Panc1 (cell line): ENCODE measurements around the gene ATP2A3. TPM values are rescaled to one million over a fixed set of nuclear protein-coding genes. Genes with fewer than 3 reads are reported as not detected.

Experiments
- ATAC-seq: fragments of 200-7000 bp; cut with Tn5 transposase; 2 replicates; pipeline ENCODE4 v1.9.1; 2020; ENCODE audit warnings: mild to moderate bottlenecking, moderate library complexity
- BruUV-seq: library from RNA; stranded (reverse); fragments of 400-500 nt; replicated peaks from 2 replicates; lab custom pipeline; 2021; lab: Mats Ljungman, UMichigan
- CTCF ChIA-PET: fragments of 300-600 bp; sonication (Branson Sonifier 250); formaldehyde crosslinking; loops from one replicate; lab custom pipeline; 2022; ENCODE audit warnings: antibody characterized with exemption; lab: Charles Lee
- POLR2A ChIA-PET: fragments of 300-600 bp; sonication (Branson Sonifier 250); formaldehyde crosslinking; loops from one replicate; lab custom pipeline; 2022; ENCODE audit warnings: antibody characterized with exemption; lab: Charles Lee
- DNase-seq: peaks from one replicate; pipeline ENCODE4 v3.0.0-alpha.2; 2010; ENCODE audit warnings: low read depth, low spot score
- H3K27ac ChIP-seq: 2 replicates; pipeline ENCODE4 v1.5.1; 2011; ENCODE audit warnings: mild to moderate bottlenecking, low read length, inconsistent platforms
- H3K27me3 ChIP-seq: fragments of 200-500 bp; sonication (Bioruptor generic); 2 replicates; pipeline ENCODE4 v1.6.0; 2014; ENCODE audit warnings: low read length, inconsistent platforms; ENCODE audit not compliant: control insufficient read depth, insufficient read depth
- H3K36me3 ChIP-seq: fragments of 200-500 bp; sonication (Bioruptor generic); 2 replicates; pipeline ENCODE4 v1.5.1; 2014; ENCODE audit warnings: inconsistent platforms, mild to moderate bottlenecking, low read length, moderate library complexity; ENCODE audit not compliant: control insufficient read depth, insufficient read depth
- H3K4me1 ChIP-seq: 2 replicates; pipeline ENCODE4 v1.5.1; 2011; ENCODE audit warnings: inconsistent platforms, mild to moderate bottlenecking, low read length, moderate library complexity; ENCODE audit not compliant: control insufficient read depth, insufficient read depth
- H3K4me3 ChIP-seq, 2 experiments: 2 replicates each; pipeline ENCODE4 v1.5.1; 2011 to 2012; ENCODE audit warnings: low read depth in 2 of 2, low read length in 2 of 2, mild to moderate bottlenecking in 2 of 2, inconsistent platforms in 1 of 2, moderate library complexity in 1 of 2
- H3K9me3 ChIP-seq: fragments of 200-500 bp; sonication (Bioruptor generic); 2 replicates; pipeline ENCODE4 v1.5.1; 2014; ENCODE audit warnings: low read depth, mild to moderate bottlenecking, inconsistent platforms, low read length, moderate library complexity; ENCODE audit not compliant: control insufficient read depth, insufficient read depth
- CTCF ChIP-seq: fragments of 450-650 bp; IDR thresholded peaks from 2 replicates; pipeline ENCODE4 v1.5.1; 2017; ENCODE audit warnings: mild to moderate bottlenecking
- POLR2AphosphoS5 ChIP-seq: IDR thresholded peaks from 2 replicates; pipeline ENCODE4 v1.6.1; 2012; ENCODE audit warnings: mild to moderate bottlenecking, low read depth, low read length, moderate library complexity
- REST ChIP-seq, 2 experiments: IDR thresholded peaks; 2 replicates each; pipeline ENCODE4 v1.6.1; 2011 to 2012; ENCODE audit warnings: low read depth in 2 of 2, control low read depth in 1 of 2, low read length in 1 of 2, mild to moderate bottlenecking in 1 of 2, moderate library complexity in 1 of 2; ENCODE audit not compliant: insufficient read depth in 1 of 2
- SIN3A ChIP-seq: IDR thresholded peaks from 2 replicates; pipeline ENCODE4 v1.6.1; 2012; ENCODE audit warnings: low read depth, mild to moderate bottlenecking, low read length, moderate library complexity, borderline replicate concordance; ENCODE audit not compliant: insufficient read depth
- TCF7L2 ChIP-seq: IDR thresholded peaks from 2 replicates; pipeline ENCODE4 v1.6.1; 2011; ENCODE audit warnings: mild to moderate bottlenecking, low read depth, low read length, inconsistent platforms
- in situ Hi-C: cut with HindIII; loops from 2 replicates; pipeline ENCODE4 v1.10.0; 2016; ENCODE audit warnings: low sequenced_read_pairs, low pct_unique_long_range_greater_than_20kb
- intact Hi-C: fragments of 100-400 bp; cut with micrococcal nuclease; formaldehyde crosslinking; loops from one replicate; pipeline ENCODE4 v1.10.0; 2022; ENCODE audit not compliant: unreplicated experiment
- total RNA-seq: library from RNA; stranded (reverse); gene quantifications from one replicate; pipeline ENCODE4 v1.2.1, GENCODE V29; 2021; ENCODE audit not compliant: unreplicated experiment

The ATP2A3 gene
- total RNA-seq, 1 experiment from 2014 or later, result 29.7 TPM

GRCh38 chr17:3952186-3952585 is 12.1 kb downstream of the ATP2A3 start:
- H3K36me3 ChIP-seq, result no peaks in the 10 kb centered on the region
- no peaks in the 10 kb centered on the region for H3K9me3 ChIP-seq
- in situ Hi-C loops (no loop called here), intact Hi-C loops (no loop called here)
- DNase-seq, result no peak
- H3K4me1 ChIP-seq, result no peaks in the 10 kb centered on the region
- no peak overlapping the region for H3K4me3 ChIP-seq
- ATAC-seq, result no peak
- no peak overlapping the region for H3K27ac ChIP-seq
- ChIA-PET CTCF (no interaction called here), POLR2A (no interaction called here)
- H3K27me3 ChIP-seq, result no peaks in the 10 kb centered on the region
- no peak for TF ChIP-seq TCF7L2
- TF ChIP-seq POLR2AphosphoS5, result no peak
- TF ChIP-seq REST (IDR thresholded peaks at IDR 0.05; ENCODE audit: insufficient read depth in 1 of 2, low read depth in 2 of 2, low read length in 1 of 2), result no peak
- BruUV-seq, result no TSS peak

- no peaks in the 10 kb centered on the region for H3K9me3 ChIP-seq
- intact Hi-C loops, result no loop called here
- no peak overlapping the region for H3K4me3 ChIP-seq
- no TSS peak for BruUV-seq
- POLR2A ChIA-PET, result no interaction called here
- H3K36me3 ChIP-seq, result no peaks in the 10 kb centered on the region
- TF ChIP-seq CTCF (no peak), POLR2AphosphoS5 (no peak), TCF7L2 (no peak), REST (IDR thresholded peaks at IDR 0.05; ENCODE audit: insufficient read depth in 1 of 2, low read depth in 2 of 2, low read length in 1 of 2) (no peak), SIN3A (no peak)
- CTCF ChIA-PET, result no interaction called here
- H3K27ac ChIP-seq, result no peak overlapping the region
- ATAC-seq, result no peak
- no peaks in the 10 kb centered on the region for H3K27me3 ChIP-seq
- DNase-seq, result no peak
- in situ Hi-C loops, result no loop called here
- no peaks in the 10 kb centered on the region for H3K4me1 ChIP-seq
These were observed 12.8 kb downstream of the ATP2A3 start for GRCh38 chr17:3951420-3951819.
